PC-3 (cell line): Measurements from ENCODE around the gene EXOC2. TPM values are rescaled to one million over a fixed set of nuclear protein-coding genes. Genes with fewer than 3 reads are reported as not detected.

Experiments used
- ATAC-seq: fragments of 200-7000 bp; cut with Tn5 transposase; 2 replicates; pipeline ENCODE4 v1.9.1; 2020; ENCODE audit warnings: mild to moderate bottlenecking, moderate library complexity
- BruUV-seq: library from RNA; stranded (reverse); fragments of 400-500 nt; replicated peaks from 2 replicates; lab custom pipeline; 2021; lab: Mats Ljungman, UMichigan
- CTCF ChIA-PET: fragments of 300-600 bp; sonication (Branson Sonifier 250); formaldehyde crosslinking; loops from one replicate; lab custom pipeline; 2022; ENCODE audit warnings: antibody characterized with exemption; lab: Charles Lee
- POLR2A ChIA-PET: fragments of 300-600 bp; sonication (Branson Sonifier 250); formaldehyde crosslinking; loops from one replicate; lab custom pipeline; 2022; ENCODE audit warnings: antibody characterized with exemption; ENCODE audit not compliant: unreplicated experiment; lab: Charles Lee
- DNase-seq: peaks from one replicate; pipeline ENCODE4 v3.0.0-alpha.2; 2015
- H2AFZ ChIP-seq: fragments of 300-600 bp; sonication (generic); 2 replicates; pipeline ENCODE4 v1.6.0; 2016; ENCODE audit warnings: antibody characterized with exemption, low read length
- H3F3A ChIP-seq: fragments of 300-600 bp; sonication (generic); one replicate; pipeline ENCODE4 v1.6.0; 2017; ENCODE audit warnings: antibody characterized with exemption, low read length, control low read depth, mild to moderate bottlenecking; ENCODE audit not compliant: unreplicated experiment
- H3K27ac ChIP-seq: fragments of 300-600 bp; sonication (generic); 2 replicates; pipeline ENCODE4 v1.5.1; 2016; ENCODE audit warnings: mild to moderate bottlenecking, low read length
- H3K27me3 ChIP-seq: fragments of 300-600 bp; sonication (generic); 2 replicates; pipeline ENCODE4 v1.6.1; 2016; ENCODE audit warnings: low read length, mixed read lengths
- H3K36me3 ChIP-seq: fragments of 300-600 bp; sonication (generic); 2 replicates; pipeline ENCODE4 v1.6.1; 2016; ENCODE audit warnings: low read depth, mixed run types, low read length, mixed read lengths
- H3K4me1 ChIP-seq: fragments of 300-600 bp; sonication (generic); 2 replicates; pipeline ENCODE4 v1.5.1; 2016; ENCODE audit warnings: low read length; ENCODE audit not compliant: insufficient read depth
- H3K4me2 ChIP-seq: fragments of 300-600 bp; sonication (generic); 2 replicates; pipeline ENCODE4 v1.6.0; 2016; ENCODE audit warnings: low read length
- H3K4me3 ChIP-seq: fragments of 300-600 bp; sonication (generic); 2 replicates; pipeline ENCODE4 v1.5.1; 2016; ENCODE audit warnings: mild to moderate bottlenecking, low read length, mixed read lengths
- H3K79me2 ChIP-seq: fragments of 300-600 bp; sonication (generic); 2 replicates; pipeline ENCODE4 v1.6.1; 2017; ENCODE audit warnings: low read length, mixed read lengths
- H3K9ac ChIP-seq: fragments of 300-600 bp; sonication (generic); 2 replicates; pipeline ENCODE4 v1.6.0; 2016; ENCODE audit warnings: mild to moderate bottlenecking, low read length
- H3K9me2 ChIP-seq: fragments of 300-600 bp; sonication (generic); replicated peaks from 2 replicates; pipeline ENCODE4 v1.6.1; 2016; ENCODE audit warnings: mixed run types, low read length, mixed read lengths
- H3K9me3 ChIP-seq: fragments of 300-600 bp; sonication (generic); 2 replicates; pipeline ENCODE4 v1.6.1; 2016; ENCODE audit warnings: low read length, mixed read lengths
- H4K20me1 ChIP-seq: fragments of 300-600 bp; sonication (generic); 2 replicates; pipeline ENCODE4 v1.6.1; 2016; ENCODE audit warnings: low read length, mixed read lengths
- EZH2 ChIP-seq: fragments of 300-600 bp; sonication (generic); IDR thresholded peaks from one replicate; pipeline ENCODE4 v1.6.1; 2017; ENCODE audit warnings: antibody characterized with exemption, mild to moderate bottlenecking, low read length; ENCODE audit not compliant: unreplicated experiment
- EZH2phosphoT487 ChIP-seq: fragments of 300-600 bp; sonication (generic); IDR thresholded peaks from 2 replicates; pipeline ENCODE4 v1.6.1; 2018; ENCODE audit warnings: mild to moderate bottlenecking, antibody characterized with exemption, low read length, borderline replicate concordance
- intact Hi-C: fragments of 100-400 bp; cut with micrococcal nuclease; formaldehyde crosslinking; loops from 2 replicates; pipeline ENCODE4 v1.9.0; 2023
- total RNA-seq: library from RNA; depleted of rRNA; stranded (reverse); fragments of >200 nt; gene quantifications from 2 replicates; pipeline ENCODE4 v1.2.3, GENCODE V29; 2014
- TF ChIP-seq, protein P1 (sequence below): fragments of 300-600 bp; sonication (generic); conservative IDR thresholded peaks from 2 replicates; pipeline ENCODE4 v1.5.1; 2017; ENCODE audit warnings: antibody characterized with exemption, low read depth, mild to moderate bottlenecking, low read length

Gene EXOC2
- total RNA-seq, 1 experiment from 2014 or later = 27.7 TPM

DNA sequence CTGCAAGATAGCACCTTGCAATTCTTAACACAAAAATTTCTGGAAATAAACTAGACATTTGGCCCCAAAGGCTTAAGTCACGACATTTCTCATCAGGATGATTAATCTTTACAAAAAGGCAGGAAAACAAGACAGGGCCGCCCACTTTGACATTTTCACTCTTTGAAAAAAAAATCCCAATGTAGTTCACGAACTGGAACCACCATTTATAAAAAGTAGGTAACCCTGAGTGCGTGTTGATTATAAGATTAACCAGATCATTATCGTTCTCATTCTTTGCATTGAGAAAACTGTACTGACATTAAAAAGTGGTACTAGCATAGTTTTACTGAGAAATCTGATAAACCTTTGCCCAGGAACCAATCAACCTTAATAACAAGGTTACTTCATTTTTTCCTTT lies 144.8 kb downstream of the EXOC2 start:
- Histone ChIP-seq H3K4me3 (no peak overlapping the region), H2AFZ (no peak overlapping the region), H3K27me3 (no peaks in the 10 kb centered on the region), H3K27ac (no peak overlapping the region), H3K4me2 (no peak overlapping the region), H3K4me1 (no peaks in the 10 kb centered on the region), H3K9me2 (no peaks in the 10 kb centered on the region), H3K9ac (no peak overlapping the region), H3K36me3 (peaks cover 9% of the 10 kb centered on the region; the same call in 1 of the 2 replicates), H4K20me1 (no peaks in the 10 kb centered on the region), H3F3A (no peaks in the 10 kb centered on the region), H3K79me2 (no peaks in the 10 kb centered on the region), H3K9me3 (no peaks in the 10 kb centered on the region)
- no TSS peak for BruUV-seq
- CTCF ChIA-PET = no interaction called here
- TF ChIP-seq EZH2phosphoT487 (no peak), EZH2 (no peak)
- TF ChIP-seq, protein P1, sequence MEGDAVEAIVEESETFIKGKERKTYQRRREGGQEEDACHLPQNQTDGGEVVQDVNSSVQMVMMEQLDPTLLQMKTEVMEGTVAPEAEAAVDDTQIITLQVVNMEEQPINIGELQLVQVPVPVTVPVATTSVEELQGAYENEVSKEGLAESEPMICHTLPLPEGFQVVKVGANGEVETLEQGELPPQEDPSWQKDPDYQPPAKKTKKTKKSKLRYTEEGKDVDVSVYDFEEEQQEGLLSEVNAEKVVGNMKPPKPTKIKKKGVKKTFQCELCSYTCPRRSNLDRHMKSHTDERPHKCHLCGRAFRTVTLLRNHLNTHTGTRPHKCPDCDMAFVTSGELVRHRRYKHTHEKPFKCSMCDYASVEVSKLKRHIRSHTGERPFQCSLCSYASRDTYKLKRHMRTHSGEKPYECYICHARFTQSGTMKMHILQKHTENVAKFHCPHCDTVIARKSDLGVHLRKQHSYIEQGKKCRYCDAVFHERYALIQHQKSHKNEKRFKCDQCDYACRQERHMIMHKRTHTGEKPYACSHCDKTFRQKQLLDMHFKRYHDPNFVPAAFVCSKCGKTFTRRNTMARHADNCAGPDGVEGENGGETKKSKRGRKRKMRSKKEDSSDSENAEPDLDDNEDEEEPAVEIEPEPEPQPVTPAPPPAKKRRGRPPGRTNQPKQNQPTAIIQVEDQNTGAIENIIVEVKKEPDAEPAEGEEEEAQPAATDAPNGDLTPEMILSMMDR = no peak
- POLR2A ChIA-PET = no interaction called here
- intact Hi-C loops = loop anchor here (10.0 kb wide), 1 partner anchor 253 kb away; the partner anchor contains the start of gene DUSP22
- DNase-seq = no peak
- no peak for ATAC-seq

DNA sequence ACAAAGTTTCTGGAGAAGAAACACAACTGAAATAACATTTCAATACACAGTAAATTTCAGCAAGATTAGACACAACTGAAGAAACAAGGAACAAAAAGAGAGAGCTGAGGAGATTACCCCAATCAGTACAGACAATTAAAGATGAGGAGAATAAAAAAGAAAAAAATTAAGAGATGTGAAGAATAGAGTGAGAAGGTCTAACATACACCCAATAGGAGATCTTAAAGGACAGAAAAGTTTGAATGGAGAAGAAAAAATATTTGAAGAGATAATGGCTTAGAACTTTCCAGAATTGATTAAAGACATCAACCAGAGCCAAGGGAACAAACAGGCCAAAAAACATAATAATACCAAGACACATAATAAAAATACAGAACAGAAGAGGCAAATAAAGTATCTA lies 152.4 kb downstream of the EXOC2 start:
- intact Hi-C loops = loop anchor here (10.0 kb wide), 1 partner anchor 246 kb away; the partner anchor contains the start of gene DUSP22
- H2AFZ ChIP-seq = no peak overlapping the region
- CTCF ChIA-PET = no interaction called here
- DNase-seq = no peak
- no peak for ATAC-seq
- H3K4me2 ChIP-seq = no peak overlapping the region
- no peak overlapping the region for H3K27ac ChIP-seq
- no peaks in the 10 kb centered on the region for H3K9me2 ChIP-seq
- TF ChIP-seq EZH2phosphoT487 (no peak), EZH2 (no peak)
- TF ChIP-seq, protein P1 = no peak
- H3K9me3 ChIP-seq = no peaks in the 10 kb centered on the region
- H3K4me1 ChIP-seq = no peaks in the 10 kb centered on the region
- H4K20me1 ChIP-seq = no peaks in the 10 kb centered on the region
- H3K27me3 ChIP-seq = no peaks in the 10 kb centered on the region
- no TSS peak for BruUV-seq
- no peaks in the 10 kb centered on the region for H3F3A ChIP-seq
- POLR2A ChIA-PET = no interaction called here
- no peaks in the 10 kb centered on the region for H3K79me2 ChIP-seq
- no peak overlapping the region for H3K4me3 ChIP-seq
- H3K36me3 ChIP-seq = peaks cover 24% of the 10 kb centered on the region
- H3K9ac ChIP-seq = no peak overlapping the region

DNA sequence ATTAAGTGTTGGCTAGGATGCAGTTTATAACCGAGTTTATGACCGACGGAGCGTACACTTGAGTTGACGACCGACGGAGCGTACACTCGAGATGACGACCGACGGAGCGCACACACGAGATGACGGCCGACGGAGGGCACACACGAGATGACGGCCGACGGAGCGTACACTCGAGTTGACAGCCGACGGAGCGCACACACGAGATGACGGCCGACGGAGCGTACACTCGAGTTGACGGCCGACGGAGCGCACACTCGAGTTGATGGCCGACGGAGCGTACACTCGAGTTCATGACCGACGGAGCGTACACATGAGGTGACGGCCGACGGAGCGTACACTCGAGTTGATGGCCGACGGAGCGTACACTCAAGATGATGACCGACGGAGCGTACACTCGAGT lies 155.8 kb downstream of the EXOC2 start:
- Histone ChIP-seq H2AFZ (no peak overlapping the region), H3K9me3 (no peaks in the 10 kb centered on the region), H3K9ac (no peak overlapping the region), H3K4me2 (no peak overlapping the region), H4K20me1 (no peaks in the 10 kb centered on the region), H3K4me1 (no peaks in the 10 kb centered on the region), H3K27me3 (no peaks in the 10 kb centered on the region), H3K36me3 (peaks cover 12% of the 10 kb centered on the region; the same call in 1 of the 2 replicates), H3K27ac (no peak overlapping the region), H3K79me2 (no peaks in the 10 kb centered on the region), H3K4me3 (no peak overlapping the region), H3F3A (no peaks in the 10 kb centered on the region), H3K9me2 (no peaks in the 10 kb centered on the region)
- ATAC-seq = no peak
- no TSS peak for BruUV-seq
- POLR2A ChIA-PET = no interaction called here
- no peak for DNase-seq
- intact Hi-C loops = no loop called here
- CTCF ChIA-PET = no interaction called here
- TF ChIP-seq EZH2 (no peak), EZH2phosphoT487 (no peak)
- TF ChIP-seq, protein P1 = no peak
